WTC11 (cell line): ENCODE results near the gene ZNF808. TPM values are rescaled to one million over a fixed set of nuclear protein-coding genes. Genes with fewer than 3 reads are reported as not detected.

Source experiments
- ARID4B ChIP-seq: sonication (generic); formaldehyde crosslinking; IDR thresholded peaks from 2 replicates; pipeline ENCODE4 v1.8.0; 2023; ENCODE audit warnings: missing genetic modification reagents, mild to moderate bottlenecking, borderline replicate concordance
- CREB1 ChIP-seq: sonication (generic); formaldehyde crosslinking; IDR thresholded peaks from 2 replicates; pipeline ENCODE4 v1.8.0; 2023; ENCODE audit warnings: mild to moderate bottlenecking, missing genetic modification reagents
- CREM ChIP-seq: sonication (generic); formaldehyde crosslinking; IDR thresholded peaks from 2 replicates; pipeline ENCODE4 v1.8.1; 2022; ENCODE audit warnings: mild to moderate bottlenecking, missing genetic modification reagents, moderate library complexity
- ETV6 ChIP-seq: sonication (generic); formaldehyde crosslinking; IDR thresholded peaks from 2 replicates; pipeline ENCODE4 v1.8.1; 2022; ENCODE audit warnings: mild to moderate bottlenecking, missing genetic modification reagents
- FOXK1 ChIP-seq: sonication (generic); formaldehyde crosslinking; IDR thresholded peaks from 2 replicates; pipeline ENCODE4 v1.8.0; 2022; ENCODE audit warnings: mild to moderate bottlenecking, moderate library complexity, missing genetic modification reagents
- GTF2I ChIP-seq: fragments of 250-450 bp; sonication (Bioruptor Pico); conservative IDR thresholded peaks from 2 replicates; pipeline ENCODE4 v1.4.0; 2021; ENCODE audit warnings: mild to moderate bottlenecking
- HMGA2 ChIP-seq: fragments of 250-450 bp; sonication (Bioruptor Pico); IDR thresholded peaks from 2 replicates; pipeline ENCODE4 v1.4.0; 2021; ENCODE audit warnings: mild to moderate bottlenecking, moderate library complexity
- IRF2 ChIP-seq: sonication (generic); formaldehyde crosslinking; IDR thresholded peaks from 2 replicates; pipeline ENCODE4 v1.8.0; 2022; ENCODE audit warnings: low read depth, missing genetic modification reagents, borderline replicate concordance
- KAT7 ChIP-seq: sonication (generic); formaldehyde crosslinking; IDR thresholded peaks from 2 replicates; pipeline ENCODE4 v1.8.1; 2023; ENCODE audit warnings: missing genetic modification reagents, mild to moderate bottlenecking, borderline replicate concordance
- MAX ChIP-seq: sonication (generic); formaldehyde crosslinking; IDR thresholded peaks from 2 replicates; pipeline ENCODE4 v1.8.0; 2022; ENCODE audit warnings: mild to moderate bottlenecking, missing genetic modification reagents
- MXD4 ChIP-seq: fragments of 250-450 bp; sonication (Bioruptor Pico); IDR thresholded peaks from 2 replicates; pipeline ENCODE4 v1.8.0; 2021; ENCODE audit warnings: mild to moderate bottlenecking, moderate library complexity, borderline replicate concordance
- NFE2L1 ChIP-seq: sonication (generic); formaldehyde crosslinking; IDR thresholded peaks from 2 replicates; pipeline ENCODE4 v1.8.1; 2023; ENCODE audit warnings: missing genetic modification reagents
- NR1H2 ChIP-seq: sonication (generic); formaldehyde crosslinking; IDR thresholded peaks from 2 replicates; pipeline ENCODE4 v1.9.0; 2021; ENCODE audit warnings: mild to moderate bottlenecking, moderate library complexity, missing genetic modification reagents
- PRRX2 ChIP-seq: fragments of 250-450 bp; sonication (Bioruptor Pico); IDR thresholded peaks from 2 replicates; pipeline ENCODE4 v1.8.0; 2021; ENCODE audit warnings: mild to moderate bottlenecking
- SOX15 ChIP-seq: fragments of 250-450 bp; sonication (Bioruptor Pico); IDR thresholded peaks from 2 replicates; pipeline ENCODE4 v1.9.0; 2021; ENCODE audit warnings: mild to moderate bottlenecking
- SP1 ChIP-seq: sonication (generic); formaldehyde crosslinking; conservative IDR thresholded peaks from 2 replicates; pipeline ENCODE4 v1.8.1; 2022; ENCODE audit warnings: missing genetic modification reagents
- TP53 ChIP-seq: sonication (generic); formaldehyde crosslinking; IDR thresholded peaks from 2 replicates; pipeline ENCODE4 v1.8.1; 2023; ENCODE audit warnings: mild to moderate bottlenecking, missing genetic modification reagents
- ZNF121 ChIP-seq: sonication (generic); formaldehyde crosslinking; IDR thresholded peaks from 2 replicates; pipeline ENCODE4 v1.8.0; 2023; ENCODE audit warnings: missing genetic modification reagents
- ZNF138 ChIP-seq: sonication (generic); formaldehyde crosslinking; conservative IDR thresholded peaks from 2 replicates; pipeline ENCODE4 v1.8.1; 2022; ENCODE audit warnings: mild to moderate bottlenecking, moderate library complexity, missing genetic modification reagents
- ZNF219 ChIP-seq: sonication (generic); formaldehyde crosslinking; IDR thresholded peaks from 2 replicates; pipeline ENCODE4 v1.8.0; 2023; ENCODE audit warnings: missing genetic modification reagents, mild to moderate bottlenecking, borderline replicate concordance
- ZNF232 ChIP-seq: sonication (generic); formaldehyde crosslinking; IDR thresholded peaks from 2 replicates; pipeline ENCODE4 v1.8.0; 2022; ENCODE audit warnings: mild to moderate bottlenecking, missing genetic modification reagents
- ZNF423 ChIP-seq: fragments of 250-450 bp; sonication (Bioruptor Pico); IDR thresholded peaks from 2 replicates; pipeline ENCODE4 v2.1.2; 2022; ENCODE audit warnings: mild to moderate bottlenecking, moderate library complexity
- ZNF671 ChIP-seq: fragments of 250-450 bp; sonication (Bioruptor Pico); IDR thresholded peaks from 2 replicates; pipeline ENCODE4 v1.8.0; 2021; ENCODE audit warnings: mild to moderate bottlenecking
- total RNA-seq: library from RNA; stranded (reverse); gene quantifications from 3 replicates; pipeline ENCODE4 v1.2.3, GENCODE V29; 2021
- TF ChIP-seq, protein P1 (sequence below): sonication (generic); formaldehyde crosslinking; IDR thresholded peaks from 2 replicates; pipeline ENCODE4 v1.8.1; 2023; ENCODE audit warnings: mild to moderate bottlenecking, missing genetic modification reagents
- TF ChIP-seq, protein P2 (sequence below): fragments of 250-450 bp; sonication (Bioruptor Pico); IDR thresholded peaks from 2 replicates; pipeline ENCODE4 v1.8.0; 2021; ENCODE audit warnings: mild to moderate bottlenecking
- TF ChIP-seq, protein P3 (sequence below): sonication (generic); formaldehyde crosslinking; IDR thresholded peaks from 2 replicates; pipeline ENCODE4 v1.8.0; 2023; ENCODE audit warnings: mild to moderate bottlenecking, missing genetic modification reagents

ZNF808 gene
- total RNA-seq, 1 experiment from 2014 or later: 59.2 TPM

DNA sequence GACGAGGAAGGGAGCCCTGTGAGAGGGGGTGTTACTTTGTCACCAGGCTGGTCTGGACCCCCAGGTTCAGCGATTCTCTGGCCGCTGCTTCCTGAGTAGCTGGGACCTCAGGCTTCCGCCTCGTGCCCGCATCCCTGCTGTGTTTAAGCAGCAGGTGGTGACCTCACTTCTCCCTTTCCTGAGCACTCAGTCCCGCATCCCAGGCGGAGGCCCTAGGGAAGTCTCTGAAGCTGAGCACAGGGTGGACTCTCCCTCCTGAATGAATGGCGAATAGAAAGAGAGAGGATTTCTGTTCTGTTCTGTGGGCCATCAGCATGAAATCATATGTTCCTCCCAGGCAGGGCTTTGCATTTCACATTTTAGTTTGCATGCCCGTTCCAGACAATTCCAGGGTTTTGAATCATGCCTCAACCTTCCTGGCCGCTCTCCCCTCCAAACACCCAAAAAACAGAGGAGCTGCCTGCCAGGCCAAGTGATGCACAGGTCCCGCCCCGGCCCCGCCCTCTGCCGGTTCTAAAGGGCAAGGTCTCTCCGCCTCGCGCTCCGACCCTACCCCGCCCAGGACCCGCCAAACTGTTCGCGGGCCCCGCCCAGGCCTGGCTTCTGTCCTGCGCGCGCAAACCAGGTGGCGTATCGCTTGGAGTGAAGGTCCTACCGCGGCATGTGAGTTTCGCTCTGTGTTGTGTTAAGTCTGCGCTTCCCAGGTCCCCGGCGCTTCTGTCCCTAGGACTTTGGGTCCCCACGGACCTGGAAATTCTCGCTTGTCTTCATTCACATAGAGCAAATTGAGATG is 35.1 kb upstream of the ZNF808 start (continued):
- TF ChIP-seq ARID4B (CRISPR knock-in tag) (0 out of 2 replicates have a peak, but pooled peaks have one; percentile 5), MXD4 (no peak), ZNF219 (CRISPR knock-in tag) (no peak), MAX (CRISPR knock-in tag) (0 out of 2 replicates have a peak, but pooled peaks have one; percentile 66), PRRX2 (no peak), ZNF138 (CRISPR knock-in tag) (no peak), SOX15 (CRISPR knock-in tag) (no peak), HMGA2 (CRISPR knock-in tag) (no peak), ZNF423 (no peak), FOXK1 (CRISPR knock-in tag) (0 out of 2 replicates have a peak, but pooled peaks have one; percentile 42), CREB1 (CRISPR knock-in tag) (0 out of 2 replicates have a peak, but pooled peaks have one; percentile 39), SP1 (CRISPR knock-in tag) (0 out of 2 replicates have a peak, but pooled peaks have one; percentile 11), CREM (CRISPR knock-in tag) (no peak), ETV6 (CRISPR knock-in tag) (no peak), NFE2L1 (CRISPR knock-in tag) (no peak), ZNF232 (CRISPR knock-in tag) (no peak), TP53 (no peak), IRF2 (CRISPR knock-in tag) (no peak), NR1H2 (CRISPR knock-in tag) (no peak), ZNF121 (CRISPR knock-in tag) (no peak), GTF2I (CRISPR knock-in tag) (no peak), ZNF671 (no peak), KAT7 (CRISPR knock-in tag) (no peak)
- TF ChIP-seq, protein P1, sequence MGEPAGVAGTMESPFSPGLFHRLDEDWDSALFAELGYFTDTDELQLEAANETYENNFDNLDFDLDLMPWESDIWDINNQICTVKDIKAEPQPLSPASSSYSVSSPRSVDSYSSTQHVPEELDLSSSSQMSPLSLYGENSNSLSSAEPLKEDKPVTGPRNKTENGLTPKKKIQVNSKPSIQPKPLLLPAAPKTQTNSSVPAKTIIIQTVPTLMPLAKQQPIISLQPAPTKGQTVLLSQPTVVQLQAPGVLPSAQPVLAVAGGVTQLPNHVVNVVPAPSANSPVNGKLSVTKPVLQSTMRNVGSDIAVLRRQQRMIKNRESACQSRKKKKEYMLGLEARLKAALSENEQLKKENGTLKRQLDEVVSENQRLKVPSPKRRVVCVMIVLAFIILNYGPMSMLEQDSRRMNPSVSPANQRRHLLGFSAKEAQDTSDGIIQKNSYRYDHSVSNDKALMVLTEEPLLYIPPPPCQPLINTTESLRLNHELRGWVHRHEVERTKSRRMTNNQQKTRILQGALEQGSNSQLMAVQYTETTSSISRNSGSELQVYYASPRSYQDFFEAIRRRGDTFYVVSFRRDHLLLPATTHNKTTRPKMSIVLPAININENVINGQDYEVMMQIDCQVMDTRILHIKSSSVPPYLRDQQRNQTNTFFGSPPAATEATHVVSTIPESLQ: no peak
- TF ChIP-seq, protein P2, sequence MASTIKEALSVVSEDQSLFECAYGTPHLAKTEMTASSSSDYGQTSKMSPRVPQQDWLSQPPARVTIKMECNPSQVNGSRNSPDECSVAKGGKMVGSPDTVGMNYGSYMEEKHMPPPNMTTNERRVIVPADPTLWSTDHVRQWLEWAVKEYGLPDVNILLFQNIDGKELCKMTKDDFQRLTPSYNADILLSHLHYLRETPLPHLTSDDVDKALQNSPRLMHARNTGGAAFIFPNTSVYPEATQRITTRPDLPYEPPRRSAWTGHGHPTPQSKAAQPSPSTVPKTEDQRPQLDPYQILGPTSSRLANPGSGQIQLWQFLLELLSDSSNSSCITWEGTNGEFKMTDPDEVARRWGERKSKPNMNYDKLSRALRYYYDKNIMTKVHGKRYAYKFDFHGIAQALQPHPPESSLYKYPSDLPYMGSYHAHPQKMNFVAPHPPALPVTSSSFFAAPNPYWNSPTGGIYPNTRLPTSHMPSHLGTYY (CRISPR knock-in tag): no peak
- TF ChIP-seq, protein P3, sequence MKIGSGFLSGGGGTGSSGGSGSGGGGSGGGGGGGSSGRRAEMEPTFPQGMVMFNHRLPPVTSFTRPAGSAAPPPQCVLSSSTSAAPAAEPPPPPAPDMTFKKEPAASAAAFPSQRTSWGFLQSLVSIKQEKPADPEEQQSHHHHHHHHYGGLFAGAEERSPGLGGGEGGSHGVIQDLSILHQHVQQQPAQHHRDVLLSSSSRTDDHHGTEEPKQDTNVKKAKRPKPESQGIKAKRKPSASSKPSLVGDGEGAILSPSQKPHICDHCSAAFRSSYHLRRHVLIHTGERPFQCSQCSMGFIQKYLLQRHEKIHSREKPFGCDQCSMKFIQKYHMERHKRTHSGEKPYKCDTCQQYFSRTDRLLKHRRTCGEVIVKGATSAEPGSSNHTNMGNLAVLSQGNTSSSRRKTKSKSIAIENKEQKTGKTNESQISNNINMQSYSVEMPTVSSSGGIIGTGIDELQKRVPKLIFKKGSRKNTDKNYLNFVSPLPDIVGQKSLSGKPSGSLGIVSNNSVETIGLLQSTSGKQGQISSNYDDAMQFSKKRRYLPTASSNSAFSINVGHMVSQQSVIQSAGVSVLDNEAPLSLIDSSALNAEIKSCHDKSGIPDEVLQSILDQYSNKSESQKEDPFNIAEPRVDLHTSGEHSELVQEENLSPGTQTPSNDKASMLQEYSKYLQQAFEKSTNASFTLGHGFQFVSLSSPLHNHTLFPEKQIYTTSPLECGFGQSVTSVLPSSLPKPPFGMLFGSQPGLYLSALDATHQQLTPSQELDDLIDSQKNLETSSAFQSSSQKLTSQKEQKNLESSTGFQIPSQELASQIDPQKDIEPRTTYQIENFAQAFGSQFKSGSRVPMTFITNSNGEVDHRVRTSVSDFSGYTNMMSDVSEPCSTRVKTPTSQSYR: 0 out of 2 replicates have a peak, but pooled peaks have one; percentile 55
